Natural killer cell (primary cell): ENCODE results near the gene PORCN. TPM values are rescaled to one million over a fixed set of nuclear protein-coding genes. Genes with fewer than 3 reads are reported as not detected.
A peak's percentile ranks its signal among the peaks of the same experiment; 100 is the strongest.

Experiments used
- ATAC-seq, 3 donors: fragments of 150-1000 bp in 2 of 3; fragments of 200-7000 bp in 1 of 3; cut with Tn5 transposase; 1 replicate in 1 of 3; 2 replicates in 2 of 3; pipeline ENCODE4 v1.10.0; 2021; ENCODE audit warnings: mild to moderate bottlenecking in 2 of 3, moderate library complexity in 2 of 3
- DNase-seq, 2 donors: peaks; one replicate each; pipeline versions ENCODE4 v3.0.0 to v3.0.0-alpha.2; 2013 to 2021; ENCODE audit warnings: mixed read lengths in 1 of 2
- H3K27ac ChIP-seq: one replicate; pipeline ENCODE4 v1.5.1; 2013; ENCODE audit warnings: mild to moderate bottlenecking, low read length
- H3K27me3 ChIP-seq: one replicate; pipeline ENCODE4 v1.6.1; 2013; ENCODE audit warnings: low read length; ENCODE audit not compliant: control insufficient read depth, insufficient read depth
- H3K36me3 ChIP-seq: one replicate; pipeline ENCODE4 v1.6.1; 2013; ENCODE audit warnings: low read length; ENCODE audit not compliant: control insufficient read depth, insufficient read depth
- H3K4me1 ChIP-seq: one replicate; pipeline ENCODE4 v1.6.1; 2013; ENCODE audit warnings: low read length; ENCODE audit not compliant: control insufficient read depth, insufficient read depth
- H3K4me3 ChIP-seq: one replicate; pipeline ENCODE4 v1.5.1; 2013; ENCODE audit warnings: low read length
- H3K9me3 ChIP-seq: one replicate; pipeline ENCODE4 v1.6.1; 2013; ENCODE audit warnings: low read length; ENCODE audit not compliant: control insufficient read depth, insufficient read depth
- H3K27ac Mint-ChIP-seq, 2 donors: one replicate each; pipeline ENCODE4 v1.8.0; 2022; ENCODE audit warnings: mild to moderate bottlenecking in 2 of 2, mixed read lengths in 2 of 2, moderate library complexity in 1 of 2
- H3K27me3 Mint-ChIP-seq, 2 donors: one replicate each; pipeline ENCODE4 v1.8.0; 2022; ENCODE audit warnings: low read depth in 2 of 2, mixed read lengths in 2 of 2
- H3K36me3 Mint-ChIP-seq: one replicate; pipeline ENCODE4 v1.8.0; 2022; ENCODE audit warnings: mixed read lengths
- H3K4me1 Mint-ChIP-seq, 2 donors: one replicate each; pipeline ENCODE4 v1.8.0; 2022; ENCODE audit warnings: mixed read lengths in 2 of 2
- H3K4me3 Mint-ChIP-seq: one replicate; pipeline ENCODE4 v1.8.0; 2022; ENCODE audit warnings: mild to moderate bottlenecking, moderate library complexity, mixed read lengths
- H3K9me3 Mint-ChIP-seq, 2 donors: one replicate each; pipeline ENCODE4 v1.8.0; 2022; ENCODE audit warnings: mixed read lengths in 2 of 2
- CTCF ChIP-seq: fragments of 200-600 bp; IDR thresholded peaks from one replicate; pipeline ENCODE4 v1.8.0; 2022; ENCODE audit warnings: antibody characterized with exemption
- WGBS: methylation state at CpG from one replicate; pipeline ENCODE4 v1.1.7; 2013; ENCODE audit warnings: missing lambda C conversion rate; ENCODE audit not compliant: insufficient coverage; 5-methylcytosine and 5-hydroxymethylcytosine counted together
- intact Hi-C: fragments of 100-400 bp; cut with micrococcal nuclease; formaldehyde crosslinking; loops from one replicate; pipeline ENCODE4 v1.14.2; 2022
- total RNA-seq, 4 donors: library from RNA; stranded (reverse); fragments of 120-200 nt in 1 of 4; gene quantifications; one replicate each; pipeline versions ENCODE4 v1.2.3 to v1.2.4, GENCODE V29; 2013 to 2022

PORCN gene
- total RNA-seq, 3 donors from 2014 or later (not counting 1 experiment from before 2014, with no cell fraction given) = 29.6 to 33.1 (median 31.1) TPM

GRCh38 chrX:48475296-48475695, 33.5 kb upstream of the PORCN start:
- TF ChIP-seq CTCF = no peak
- Histone ChIP-seq H3K9me3 (no peaks in the 10 kb centered on the region), H3K36me3 (no peaks in the 10 kb centered on the region), H3K27ac (peak overlapping the region; percentile 81), H3K27me3 (no peaks in the 10 kb centered on the region), H3K4me1 (peaks cover 18% of the 10 kb centered on the region), H3K4me3 (peak overlapping the region; percentile 88)
- DNase-seq (no peak), ATAC-seq (no peak)
- H3K9me3 Mint-ChIP-seq = no peaks in the 10 kb centered on the region
- H3K4me3 Mint-ChIP-seq = peak overlapping the region; percentile 81
- intact Hi-C loops = loop anchor here (5.0 kb wide), 1 partner anchor 47 kb away; the partner anchor contains the start of gene EBP
- no peaks in the 10 kb centered on the region for H3K27me3 Mint-ChIP-seq
- H3K36me3 Mint-ChIP-seq = no peaks in the 10 kb centered on the region
- WGBS = no CpG with 5 or more reads among the region's 5 CpGs
- H3K4me1 Mint-ChIP-seq = peaks cover 14 to 43% of the 10 kb centered on the region in 2 donors
- H3K27ac Mint-ChIP-seq = peak overlapping the region; percentile 85 to 96

GRCh38 chrX:48475774-48476577, 32.8 kb upstream of the PORCN start, which contains the start of gene FTSJ1:
TSS of gene FTSJ1 (plus strand) at chrX:48476199. CDS start at chrX:48478048, 1,849 bp downstream.
- H3K4me3 ChIP-seq = peak within 1 kb of the TSS; percentile 88

GRCh38 chrX:48476919-48477318, 31.9 kb upstream of the PORCN start:
- no peak for TF ChIP-seq CTCF
- intact Hi-C loops = loop anchor here (1.0 to 5.0 kb wide), 3 partner anchors 45 to 98 kb away; partner anchors contain the start of genes EBP, RBM3 and TBC1D25
- peak overlapping the region; percentile 81 for H3K27ac ChIP-seq
- no peaks in the 10 kb centered on the region for H3K27me3 Mint-ChIP-seq
- peak overlapping the region; percentile 88 for H3K4me3 ChIP-seq
- H3K9me3 Mint-ChIP-seq = no peaks in the 10 kb centered on the region
- no peaks in the 10 kb centered on the region for H3K9me3 ChIP-seq
- peaks cover 7% of the 10 kb centered on the region for H3K36me3 ChIP-seq
- 50% methylated on average over 4 of the region's 4 CpGs for WGBS
- H3K4me1 ChIP-seq = peaks cover 18% of the 10 kb centered on the region
- peak overlapping the region; percentile 85 to 96 for H3K27ac Mint-ChIP-seq
- H3K4me3 Mint-ChIP-seq = peak overlapping the region; percentile 81
- no peaks in the 10 kb centered on the region for H3K27me3 ChIP-seq
- H3K36me3 Mint-ChIP-seq = no peaks in the 10 kb centered on the region
- peaks cover 14 to 48% of the 10 kb centered on the region in 2 donors for H3K4me1 Mint-ChIP-seq
- DNase-seq (no peak), ATAC-seq (no peak)

More at GRCh38 chrX:48475774-48476577, 32.8 kb upstream of the PORCN start, which contains the start of gene FTSJ1:
- TF ChIP-seq CTCF = no peak
- Histone ChIP-seq H3K36me3 (no peaks in the 10 kb centered on the region), H3K27me3 (no peaks in the 10 kb centered on the region), H3K4me1 (peaks cover 18% of the 10 kb centered on the region), H3K9me3 (no peaks in the 10 kb centered on the region), H3K27ac (peak within 1 kb of the TSS; percentile 81)
- ATAC-seq = peak; percentile 91 to 95 (median 93)
- Mint-ChIP-seq H3K4me1 (peaks cover 14 to 48% of the 10 kb centered on the region in 2 donors), H3K27me3 (no peaks in the 10 kb centered on the region), H3K4me3 (peak within 1 kb of the TSS; percentile 81), H3K36me3 (no peaks in the 10 kb centered on the region), H3K27ac (peak within 1 kb of the TSS; percentile 85 to 96), H3K9me3 (no peaks in the 10 kb centered on the region)
- WGBS = under 1% methylated on average over 75 of the region's 75 CpGs
- intact Hi-C loops = loop anchor here (1.0 to 5.0 kb wide), 3 partner anchors 46 to 99 kb away; partner anchors contain the start of genes EBP, RBM3 and TBC1D25
- peak; percentile 73 to 95 for DNase-seq
